Liver (tissue), 9 donors: Measurements from ENCODE around the gene CLCN7. TPM values are rescaled to one million over a fixed set of nuclear protein-coding genes. Genes with fewer than 3 reads are reported as not detected.

Experiments
- DNase-seq: peaks from one replicate; pipeline ENCODE4 v3.0.0-alpha.2; 2017; ENCODE audit warnings: low spot score
- H3K27ac ChIP-seq, 2 donors: one replicate each; pipeline ENCODE4 v1.7.0; 2013; ENCODE audit warnings: inconsistent platforms in 2 of 2, low read length in 2 of 2, control low read depth in 1 of 2, low read depth in 1 of 2, mild to moderate bottlenecking in 1 of 2
- H3K27me3 ChIP-seq, 4 donors: one replicate each; pipeline versions ENCODE4 v1.6.1 to v1.7.0; 2013; ENCODE audit warnings: low read length in 3 of 4, inconsistent platforms in 1 of 4, mild to moderate bottlenecking in 1 of 4, moderate library complexity in 1 of 4; ENCODE audit not compliant: control insufficient read depth in 4 of 4, insufficient read depth in 4 of 4
- H3K36me3 ChIP-seq, 4 donors: one replicate each; pipeline versions ENCODE4 v1.6.1 to v1.7.0; 2013; ENCODE audit warnings: low read length in 3 of 4, mild to moderate bottlenecking in 3 of 4, low read depth in 1 of 4, moderate library complexity in 1 of 4; ENCODE audit not compliant: control insufficient read depth in 4 of 4, insufficient read depth in 3 of 4
- H3K4me1 ChIP-seq, 4 donors: one replicate each; pipeline versions ENCODE4 v1.6.1 to v1.7.0; 2013; ENCODE audit warnings: low read length in 3 of 4, mild to moderate bottlenecking in 3 of 4, moderate library complexity in 1 of 4; ENCODE audit not compliant: control insufficient read depth in 4 of 4, insufficient read depth in 4 of 4
- H3K4me3 ChIP-seq, 3 donors: one replicate each; pipeline versions ENCODE4 v1.6.1 to v1.7.0; 2013; ENCODE audit warnings: low read length in 3 of 3, control low read depth in 1 of 3, low read depth in 1 of 3, mild to moderate bottlenecking in 1 of 3
- H3K9ac ChIP-seq, 2 donors: one replicate each; pipeline ENCODE4 v1.7.0; 2013; ENCODE audit warnings: low read length in 2 of 2, mild to moderate bottlenecking in 2 of 2, moderate library complexity in 2 of 2, control low read depth in 1 of 2, low read depth in 1 of 2
- H3K9me3 ChIP-seq, 4 donors: one replicate each; pipeline versions ENCODE4 v1.6.1 to v1.7.0; 2013; ENCODE audit warnings: low read length in 3 of 4; ENCODE audit not compliant: control insufficient read depth in 4 of 4
- ATF3 ChIP-seq: IDR thresholded peaks from 2 replicates; pipeline ENCODE4 v1.6.1; 2016; ENCODE audit warnings: antibody characterized with exemption
- CTCF ChIP-seq: fragments of 150-350 bp; IDR thresholded peaks from 2 replicates; pipeline ENCODE4 v1.5.1; 2017; ENCODE audit warnings: improper control_type of control experiment, low read depth, low read length; ENCODE audit not compliant: missing input control
- EGR1 ChIP-seq, 2 donors: IDR thresholded peaks; 2 replicates each; pipeline ENCODE4 v1.6.1; 2016 to 2018; ENCODE audit warnings: antibody characterized with exemption in 2 of 2, low read depth in 2 of 2
- FOXA1 ChIP-seq: IDR thresholded peaks from 2 replicates; pipeline ENCODE4 v1.6.1; 2016; ENCODE audit warnings: antibody characterized with exemption
- FOXA2 ChIP-seq: IDR thresholded peaks from 2 replicates; pipeline ENCODE4 v1.6.1; 2016; ENCODE audit warnings: antibody characterized with exemption
- GABPA ChIP-seq, 2 donors: IDR thresholded peaks in 1 of 2; conservative IDR thresholded peaks in 1 of 2; 2 replicates each; pipeline ENCODE4 v1.6.1; 2016; ENCODE audit warnings: antibody characterized with exemption in 2 of 2, mild to moderate bottlenecking in 1 of 2, moderate library complexity in 1 of 2
- HNF4A ChIP-seq, 2 donors: conservative IDR thresholded peaks; 2 replicates each; pipeline ENCODE4 v1.6.1; 2016; ENCODE audit warnings: antibody characterized with exemption in 2 of 2, mild to moderate bottlenecking in 2 of 2
- HNF4G ChIP-seq: IDR thresholded peaks from 2 replicates; pipeline ENCODE4 v1.6.1; 2016; ENCODE audit warnings: antibody characterized with exemption
- JUND ChIP-seq, 2 donors: IDR thresholded peaks; 2 replicates each; pipeline ENCODE4 v1.6.1; 2016; ENCODE audit warnings: antibody characterized with exemption in 2 of 2
- NR2F2 ChIP-seq: IDR thresholded peaks from 2 replicates; pipeline ENCODE4 v1.6.1; 2016; ENCODE audit warnings: antibody characterized with exemption
- RAD21 ChIP-seq, 2 donors: IDR thresholded peaks; 2 replicates each; pipeline ENCODE4 v1.6.1; 2016; ENCODE audit warnings: antibody characterized with exemption in 2 of 2, mild to moderate bottlenecking in 2 of 2
- RXRA ChIP-seq, 2 donors: IDR thresholded peaks; 2 replicates each; pipeline ENCODE4 v1.6.1; 2017 to 2018; ENCODE audit warnings: antibody characterized with exemption in 2 of 2, mild to moderate bottlenecking in 1 of 2
- SP1 ChIP-seq: IDR thresholded peaks from 2 replicates; pipeline ENCODE4 v1.6.1; 2018; ENCODE audit warnings: antibody characterized with exemption, mild to moderate bottlenecking
- TAF1 ChIP-seq: conservative IDR thresholded peaks from 2 replicates; pipeline ENCODE4 v1.6.1; 2016; ENCODE audit warnings: antibody characterized with exemption, mild to moderate bottlenecking
- YY1 ChIP-seq: IDR thresholded peaks from 2 replicates; pipeline ENCODE4 v1.6.1; 2016; ENCODE audit warnings: antibody characterized with exemption, mild to moderate bottlenecking
- ZBTB33 ChIP-seq: IDR thresholded peaks from 2 replicates; pipeline ENCODE4 v1.6.1; 2016; ENCODE audit warnings: antibody characterized with exemption
- WGBS: extraction: QIAGEN DNeasy Blood & Tissue Kit; methylation state at CpG from one replicate; pipeline ENCODE4 v1.1.7; 2013; 5-methylcytosine and 5-hydroxymethylcytosine counted together
- polyA plus RNA-seq, 2 donors: library from polyadenylated mRNA; stranded (reverse) in 1 of 2; unstranded in 1 of 2; fragments of 200-250 nt in 1 of 2; fragments of >200 nt in 1 of 2; fragmentation: Nextera tagmentation in 1 of 2; extraction: Ambion mirVana in 1 of 2; gene quantifications; one replicate each; pipeline versions ENCODE4 v1.2.1 to v1.2.3, GENCODE V29; 2013 to 2015
- total RNA-seq, 2 donors: library from RNA; depleted of rRNA; stranded (reverse); fragments of >200 nt; gene quantifications; one replicate each; pipeline ENCODE4 v1.2.3, GENCODE V29; 2014
- TF ChIP-seq, protein P1 (sequence below): IDR thresholded peaks from 2 replicates; pipeline ENCODE4 v1.6.1; 2016; ENCODE audit warnings: antibody characterized with exemption, mild to moderate bottlenecking
- TF ChIP-seq, protein P2 (sequence below): IDR thresholded peaks from 2 replicates; pipeline ENCODE4 v1.6.1; 2016; ENCODE audit warnings: antibody characterized with exemption
- donor health status: healthy.
- donor health status: healthy.
- donor health status: healthy.
- donor health status: healthy.
- donor health status: healthy.

Gene CLCN7
- total and polyA plus RNA-seq, 4 donors, result 13.9 to 36.2 (median 30.2) TPM

DNA sequence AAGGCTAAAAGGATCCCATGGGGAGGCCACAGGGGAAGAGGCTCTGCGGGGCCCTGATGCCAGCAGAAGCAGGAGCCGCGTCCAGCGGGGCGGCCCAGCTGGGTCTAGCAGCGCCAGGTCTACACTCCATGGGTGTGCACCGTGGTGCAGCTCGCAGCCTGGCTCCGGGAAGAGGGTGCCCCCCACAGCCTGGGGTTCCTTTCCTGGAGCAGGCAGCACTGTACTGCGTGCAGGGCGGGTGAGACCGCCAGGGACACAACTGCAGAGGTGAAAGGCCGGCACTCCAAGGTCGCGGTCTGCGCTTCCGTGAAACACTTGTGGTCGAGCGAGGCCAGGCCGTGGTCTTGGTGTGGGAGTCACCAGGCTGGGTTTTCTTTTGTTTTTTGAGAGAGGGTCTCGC lies 24.0 kb downstream of the CLCN7 start:
- Histone ChIP-seq H3K27ac (no peak overlapping the region), H3K4me3 (no peak overlapping the region)
- no peak for DNase-seq

More for the DNA sequence above, 24.0 kb downstream of the CLCN7 start:
- H3K36me3 ChIP-seq, result peaks cover 0 to 57% (median 11%) of the 10 kb centered on the region in 4 donors
- no peaks in the 10 kb centered on the region for H3K27me3 ChIP-seq
- no peak for TF ChIP-seq HNF4A (conservative IDR thresholded peaks at IDR 0.05)
- no peak for TF ChIP-seq ZBTB33
- TF ChIP-seq, protein P1, sequence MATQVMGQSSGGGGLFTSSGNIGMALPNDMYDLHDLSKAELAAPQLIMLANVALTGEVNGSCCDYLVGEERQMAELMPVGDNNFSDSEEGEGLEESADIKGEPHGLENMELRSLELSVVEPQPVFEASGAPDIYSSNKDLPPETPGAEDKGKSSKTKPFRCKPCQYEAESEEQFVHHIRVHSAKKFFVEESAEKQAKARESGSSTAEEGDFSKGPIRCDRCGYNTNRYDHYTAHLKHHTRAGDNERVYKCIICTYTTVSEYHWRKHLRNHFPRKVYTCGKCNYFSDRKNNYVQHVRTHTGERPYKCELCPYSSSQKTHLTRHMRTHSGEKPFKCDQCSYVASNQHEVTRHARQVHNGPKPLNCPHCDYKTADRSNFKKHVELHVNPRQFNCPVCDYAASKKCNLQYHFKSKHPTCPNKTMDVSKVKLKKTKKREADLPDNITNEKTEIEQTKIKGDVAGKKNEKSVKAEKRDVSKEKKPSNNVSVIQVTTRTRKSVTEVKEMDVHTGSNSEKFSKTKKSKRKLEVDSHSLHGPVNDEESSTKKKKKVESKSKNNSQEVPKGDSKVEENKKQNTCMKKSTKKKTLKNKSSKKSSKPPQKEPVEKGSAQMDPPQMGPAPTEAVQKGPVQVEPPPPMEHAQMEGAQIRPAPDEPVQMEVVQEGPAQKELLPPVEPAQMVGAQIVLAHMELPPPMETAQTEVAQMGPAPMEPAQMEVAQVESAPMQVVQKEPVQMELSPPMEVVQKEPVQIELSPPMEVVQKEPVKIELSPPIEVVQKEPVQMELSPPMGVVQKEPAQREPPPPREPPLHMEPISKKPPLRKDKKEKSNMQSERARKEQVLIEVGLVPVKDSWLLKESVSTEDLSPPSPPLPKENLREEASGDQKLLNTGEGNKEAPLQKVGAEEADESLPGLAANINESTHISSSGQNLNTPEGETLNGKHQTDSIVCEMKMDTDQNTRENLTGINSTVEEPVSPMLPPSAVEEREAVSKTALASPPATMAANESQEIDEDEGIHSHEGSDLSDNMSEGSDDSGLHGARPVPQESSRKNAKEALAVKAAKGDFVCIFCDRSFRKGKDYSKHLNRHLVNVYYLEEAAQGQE, result no peak
- TF ChIP-seq HNF4G, result no peak
- TF ChIP-seq GABPA (IDR thresholded peaks at IDR 0.05 in 1 of 2, conservative IDR thresholded peaks at IDR 0.05 in 1 of 2), result no peak
- TF ChIP-seq FOXA2, result no peak
- TF ChIP-seq, protein P2, sequence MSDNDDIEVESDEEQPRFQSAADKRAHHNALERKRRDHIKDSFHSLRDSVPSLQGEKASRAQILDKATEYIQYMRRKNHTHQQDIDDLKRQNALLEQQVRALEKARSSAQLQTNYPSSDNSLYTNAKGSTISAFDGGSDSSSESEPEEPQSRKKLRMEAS, result no peak
- TF ChIP-seq SP1, result no peak
- TF ChIP-seq TAF1, result no peak
- no peak for TF ChIP-seq JUND (IDR thresholded peaks at IDR 0.05)
- TF ChIP-seq NR2F2, result no peak
- TF ChIP-seq RAD21 (IDR thresholded peaks at IDR 0.05), result no peak
- TF ChIP-seq RXRA (IDR thresholded peaks at IDR 0.05), result no peak
- no peak for TF ChIP-seq CTCF
- TF ChIP-seq YY1, result no peak
- TF ChIP-seq EGR1 (IDR thresholded peaks at IDR 0.05; ENCODE audit: low read depth in 2 of 2), result no peak
- TF ChIP-seq ATF3, result no peak
- no peak for TF ChIP-seq FOXA1
- no peak overlapping the region for H3K9ac ChIP-seq
- no peaks in the 10 kb centered on the region for H3K4me1 ChIP-seq
- WGBS, result 98% methylated on average over 21 of the region's 21 CpGs
- no peaks in the 10 kb centered on the region for H3K9me3 ChIP-seq
